NCI-H2227 treated with DMSO at 0.1 percent for 48 hours (cell line): ENCODE data around the gene SH3D19.
A peak's percentile ranks its signal among the peaks of the same experiment; 100 is the strongest.
"Not testable (repeated sequence)": the region's sequence is repeated elsewhere in the genome, so short reads cannot be mapped to it uniquely, and the experiment has no call there.

Experiments
- DNase-seq: peaks from one replicate; lab custom pipeline; 2025; lab: John Stamatoyannopoulos, UW

The SH3D19 gene

DNA sequence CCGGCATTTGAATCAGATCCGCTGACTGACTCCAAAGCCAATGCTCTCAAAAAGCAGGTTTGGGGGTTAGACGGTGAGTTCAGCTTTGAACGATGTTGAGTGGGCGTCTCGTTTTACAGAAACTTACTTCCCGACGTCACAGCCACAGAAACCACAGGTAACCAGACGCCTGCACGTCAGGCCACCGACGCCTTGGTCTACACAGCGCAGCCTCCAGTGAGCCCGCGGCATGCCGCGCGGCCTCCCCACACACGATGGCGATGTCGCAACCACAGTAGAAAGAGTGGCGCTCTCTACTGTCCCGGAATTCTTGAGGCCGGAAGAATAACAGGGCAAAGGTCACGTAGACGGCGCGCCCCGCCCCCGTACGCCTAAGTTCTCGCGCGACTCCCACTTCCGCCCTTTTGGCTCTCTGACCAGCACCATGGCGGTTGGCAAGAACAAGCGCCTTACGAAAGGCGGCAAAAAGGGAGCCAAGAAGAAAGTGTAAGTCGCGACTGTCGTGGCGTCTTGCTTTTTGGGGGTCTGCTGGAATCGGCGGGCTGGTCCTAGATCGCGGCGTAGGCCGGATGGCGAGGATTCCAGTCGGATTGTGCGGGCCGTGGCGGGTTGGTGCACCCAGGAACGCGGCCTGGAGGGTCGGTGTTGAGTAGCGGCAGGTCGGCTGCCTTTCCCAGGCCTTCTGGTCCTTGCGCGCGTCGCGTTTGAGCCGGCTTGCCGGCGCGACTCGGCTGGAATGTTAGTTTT is 226.0 kb downstream of the SH3D19 start, which contains the start of gene RPS3A:
Gene RPS3A, plus strand, starts transcription at position 400 of the 747 bp plus-strand sequence. Its CDS starts 25 bp downstream, at position 425.
- DNase-seq: peak; percentile 94

GRCh38 chr4:151098979-151099228 is 226.5 kb downstream of the SH3D19 start:
- DNase-seq: no peak

GRCh38 chr4:151097759-151098158 is 227.6 kb downstream of the SH3D19 start:
- no peak for DNase-seq

DNA sequence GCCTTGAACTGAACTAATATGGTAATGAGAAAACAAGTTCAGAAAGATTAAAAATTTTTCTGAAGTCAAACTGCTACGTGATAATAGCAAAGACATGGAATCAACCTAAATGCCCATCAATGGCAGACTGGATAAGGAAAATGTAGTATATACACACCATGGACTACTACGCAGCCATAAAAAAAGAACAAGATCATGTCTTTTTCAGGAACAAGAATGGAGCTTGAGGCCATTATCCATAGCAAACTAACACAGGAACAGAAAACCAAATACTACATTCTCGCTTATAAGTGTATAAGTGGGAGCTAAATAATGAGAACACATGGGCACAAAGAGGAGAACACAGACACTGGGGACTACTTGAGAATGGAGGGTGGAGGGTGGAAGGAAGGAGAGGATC is 230.3 kb downstream of the SH3D19 start:
- no peak for DNase-seq

- DNase-seq: no peak
Observed at GRCh38 chr4:151094290-151094751, 231.1 kb downstream of the SH3D19 start.

DNA sequence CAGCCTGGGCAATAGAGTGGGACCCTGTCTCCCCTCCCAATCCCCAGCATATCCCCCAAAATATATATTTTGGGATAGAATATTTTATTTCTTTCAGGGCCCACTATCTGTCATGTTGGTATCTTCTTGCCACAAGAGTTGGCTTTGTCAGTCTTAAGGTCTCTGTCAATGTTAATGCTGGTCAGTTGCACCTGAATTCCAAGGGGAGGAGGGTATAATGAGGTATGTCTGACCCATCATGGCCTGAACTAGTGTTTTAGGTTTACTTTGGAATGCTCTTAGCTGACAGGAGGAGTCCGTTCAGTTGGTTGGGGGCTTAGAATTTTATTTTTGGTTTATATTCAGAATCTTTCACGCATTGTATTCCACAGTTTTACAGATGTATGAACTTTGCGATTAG is 232.2 kb downstream of the SH3D19 start:
- DNase-seq: no peak

GRCh38 chr4:151092488-151092887 is 232.9 kb downstream of the SH3D19 start:
- no peak for DNase-seq

DNA sequence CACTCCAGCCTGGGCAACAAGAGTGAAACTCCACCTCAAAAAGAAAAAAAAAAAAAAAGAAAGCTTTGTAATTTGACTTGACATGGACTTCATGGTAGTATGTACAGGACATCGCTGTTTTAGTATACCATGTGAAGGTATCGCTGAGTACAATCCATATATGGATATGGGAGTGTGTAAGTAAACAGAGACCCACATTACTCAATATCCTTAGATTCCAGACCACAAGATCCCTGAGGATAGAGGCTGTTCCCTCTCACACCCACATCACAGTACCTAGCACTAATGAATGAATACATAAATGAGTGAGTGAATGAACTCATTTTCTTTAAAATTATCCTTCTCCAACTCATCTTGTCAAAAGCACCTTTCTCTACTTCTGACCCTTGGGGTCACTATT is 234.4 kb downstream of the SH3D19 start:
- no peak for DNase-seq

GRCh38 chr4:151087467-151087866 is 237.9 kb downstream of the SH3D19 start:
- no peak for DNase-seq

DNA sequence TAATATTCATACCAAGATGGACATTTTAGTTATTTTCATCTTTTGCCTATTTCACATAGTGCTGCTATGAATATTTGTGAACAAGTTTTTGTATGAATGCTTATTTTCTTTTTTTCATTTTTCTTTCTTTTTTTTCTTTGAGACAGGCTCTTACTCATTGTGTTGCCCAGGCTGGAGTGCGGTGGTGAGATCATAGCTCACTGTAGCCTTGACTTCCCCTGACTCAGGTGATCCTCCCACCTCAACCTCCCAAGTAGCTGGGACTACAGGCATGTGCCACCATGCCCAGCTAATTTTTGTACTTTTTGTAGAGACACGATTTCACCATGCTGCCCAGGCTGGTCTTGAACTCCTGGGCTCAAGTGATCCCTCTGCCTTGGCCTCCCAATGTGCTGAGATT is 247.4 kb downstream of the SH3D19 start:
- not testable (repeated sequence) for DNase-seq

DNA sequence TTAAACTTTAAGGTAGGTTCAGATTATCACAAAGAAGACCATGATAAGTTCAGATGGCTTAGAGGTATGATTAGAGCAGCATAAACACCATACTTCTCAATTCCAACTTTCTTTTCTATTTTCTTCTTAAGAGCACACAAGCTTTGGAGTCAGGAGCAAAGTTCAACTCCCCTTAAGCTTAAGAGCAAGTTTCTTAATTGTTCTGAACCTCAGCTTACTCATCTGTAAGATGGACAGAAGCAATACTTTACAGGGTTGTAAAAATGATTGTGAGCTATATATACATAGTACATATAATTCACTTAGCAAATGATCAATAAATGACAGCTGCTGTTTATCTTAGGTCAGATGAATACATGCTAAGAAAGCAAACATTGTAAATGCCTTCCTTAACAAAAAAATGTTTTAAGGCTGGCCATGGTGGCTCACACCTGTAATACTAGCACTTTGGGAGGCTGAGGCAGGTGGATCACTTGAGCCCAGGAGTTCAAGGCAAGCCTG is 250.9 kb downstream of the SH3D19 start:
- no peak for DNase-seq
